HG03442 (cell line): ENCODE results near the gene SOCS2.

Experiments used
- ATAC-seq: cut with Tn5 transposase; IDR thresholded peaks from one replicate; pipeline ENCODE4 v1.9.1; 2021; ENCODE audit warnings: mild to moderate bottlenecking, moderate library complexity; ENCODE audit not compliant: unreplicated experiment

SOCS2 gene

DNA sequence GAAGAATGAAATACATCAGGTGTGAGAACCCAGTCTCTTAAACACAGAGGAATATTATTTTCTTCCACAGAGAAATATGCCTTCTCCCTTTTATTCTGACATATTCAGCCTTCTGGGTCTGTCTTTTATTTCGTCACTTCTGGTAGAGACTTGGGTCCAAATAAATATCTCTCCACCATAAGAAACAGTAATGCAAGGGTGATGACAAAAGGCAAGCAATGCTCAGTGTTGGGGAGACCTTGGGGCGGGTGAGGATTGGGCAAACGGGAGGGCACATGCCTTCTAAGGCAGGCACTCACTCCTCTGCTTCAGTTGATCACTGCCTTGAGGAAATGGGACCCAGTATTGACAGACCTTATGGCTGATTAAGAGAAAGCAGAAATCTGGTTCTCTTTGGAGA is 6.7 kb upstream of the SOCS2 start:
- ATAC-seq, result no peak

DNA sequence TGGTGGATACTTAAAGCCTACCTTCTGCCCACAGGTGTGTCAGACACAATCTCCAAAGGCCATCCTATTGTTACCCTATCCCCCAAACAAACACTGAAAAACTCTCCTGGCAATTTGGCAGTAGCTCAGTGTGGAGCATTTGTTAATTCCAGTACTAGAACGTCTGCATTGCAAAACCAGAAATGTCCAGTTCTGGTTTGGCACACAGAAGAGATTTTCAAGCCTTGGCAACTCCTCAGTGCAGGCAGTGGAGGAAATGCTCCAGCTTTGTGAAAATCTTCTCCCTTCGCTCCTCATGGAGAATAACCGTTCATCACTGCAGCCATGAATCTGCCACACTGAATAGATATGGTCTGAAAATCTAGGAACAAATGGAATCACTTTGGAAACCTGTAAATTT is 5.3 kb upstream of the SOCS2 start:
- no peak for ATAC-seq

DNA sequence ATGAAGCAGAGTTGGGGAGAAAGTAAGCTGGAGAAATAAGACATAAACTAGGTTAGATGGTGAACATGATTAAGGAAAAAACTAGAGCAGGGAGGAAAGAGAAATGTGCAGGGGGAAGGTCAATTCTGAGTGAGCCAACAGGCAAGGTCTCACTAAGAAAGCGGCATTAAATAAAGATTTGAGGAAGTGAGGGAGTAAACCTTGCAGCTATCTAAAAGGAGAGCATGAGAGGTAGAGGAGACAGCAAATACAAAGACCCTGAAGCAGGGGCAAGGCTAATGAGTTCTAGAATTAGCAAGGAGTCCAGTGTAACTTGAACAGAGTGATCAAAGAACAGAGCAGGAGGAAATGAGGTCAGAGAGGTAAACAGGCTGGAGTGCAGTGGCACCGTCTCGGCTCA is 4.4 kb upstream of the SOCS2 start:
- no peak for ATAC-seq

DNA sequence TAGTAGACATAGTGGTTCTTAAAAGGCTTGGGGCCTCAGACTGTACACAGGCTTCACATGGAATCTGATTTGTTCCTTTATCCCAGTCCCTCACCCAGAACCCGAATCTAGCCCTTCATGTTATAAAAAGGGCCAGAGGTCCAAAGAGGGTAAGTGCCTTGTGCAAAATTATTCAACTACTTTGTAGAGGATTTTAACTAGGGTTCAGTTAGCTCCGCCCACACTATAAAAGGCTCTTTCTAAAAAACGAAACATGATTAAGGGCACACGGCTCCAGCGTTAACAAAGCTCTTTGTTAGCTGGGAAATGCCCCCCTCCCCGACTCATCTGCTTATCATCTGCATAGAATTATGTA is 3.2 kb upstream of the SOCS2 start:
- ATAC-seq, result no peak

DNA sequence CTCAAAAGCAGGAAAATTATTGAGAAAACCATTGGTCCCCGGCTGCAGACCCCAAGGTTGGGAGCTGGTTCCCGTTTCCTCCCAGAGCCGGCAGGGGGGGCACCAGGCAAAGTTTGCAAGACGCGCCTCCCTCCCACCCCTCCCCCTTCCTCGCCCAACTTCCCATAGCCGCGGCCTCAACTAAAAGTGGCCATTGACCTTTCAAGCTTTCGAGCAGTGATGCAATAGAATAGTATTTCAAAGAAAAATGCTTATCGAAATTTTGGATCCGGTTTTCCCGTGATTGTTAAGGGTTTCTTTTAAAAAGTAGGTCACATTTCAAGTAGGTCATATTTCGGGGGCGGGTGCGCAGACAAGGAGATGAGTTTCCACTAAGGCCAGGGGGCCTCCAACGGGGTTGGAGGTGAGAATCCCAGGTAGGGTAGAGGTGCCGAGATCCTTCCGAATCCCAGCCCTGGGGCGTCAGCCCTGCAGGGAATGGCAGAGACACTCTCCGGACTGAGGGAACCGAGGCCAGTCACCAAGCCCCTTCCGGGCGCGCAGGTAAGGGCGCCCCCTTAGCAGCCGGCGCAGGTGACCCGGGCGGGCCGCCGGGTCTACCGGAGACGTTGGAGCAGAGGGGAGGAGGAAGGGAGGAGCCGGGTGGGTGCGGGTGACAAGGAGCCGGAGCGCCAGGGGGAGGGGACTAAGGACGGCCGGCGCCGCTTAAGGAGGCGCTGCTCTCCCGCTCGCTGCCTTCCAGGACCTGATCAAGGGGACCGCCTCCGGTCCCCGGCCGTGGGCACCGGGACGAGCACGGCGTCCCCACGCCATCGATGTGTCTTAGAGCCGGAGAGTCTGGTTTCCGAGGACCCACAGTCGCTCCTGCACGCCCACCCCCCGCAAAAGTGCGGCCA is 2.6 kb upstream of the SOCS2 start:
- peak; percentile 37 for ATAC-seq

DNA sequence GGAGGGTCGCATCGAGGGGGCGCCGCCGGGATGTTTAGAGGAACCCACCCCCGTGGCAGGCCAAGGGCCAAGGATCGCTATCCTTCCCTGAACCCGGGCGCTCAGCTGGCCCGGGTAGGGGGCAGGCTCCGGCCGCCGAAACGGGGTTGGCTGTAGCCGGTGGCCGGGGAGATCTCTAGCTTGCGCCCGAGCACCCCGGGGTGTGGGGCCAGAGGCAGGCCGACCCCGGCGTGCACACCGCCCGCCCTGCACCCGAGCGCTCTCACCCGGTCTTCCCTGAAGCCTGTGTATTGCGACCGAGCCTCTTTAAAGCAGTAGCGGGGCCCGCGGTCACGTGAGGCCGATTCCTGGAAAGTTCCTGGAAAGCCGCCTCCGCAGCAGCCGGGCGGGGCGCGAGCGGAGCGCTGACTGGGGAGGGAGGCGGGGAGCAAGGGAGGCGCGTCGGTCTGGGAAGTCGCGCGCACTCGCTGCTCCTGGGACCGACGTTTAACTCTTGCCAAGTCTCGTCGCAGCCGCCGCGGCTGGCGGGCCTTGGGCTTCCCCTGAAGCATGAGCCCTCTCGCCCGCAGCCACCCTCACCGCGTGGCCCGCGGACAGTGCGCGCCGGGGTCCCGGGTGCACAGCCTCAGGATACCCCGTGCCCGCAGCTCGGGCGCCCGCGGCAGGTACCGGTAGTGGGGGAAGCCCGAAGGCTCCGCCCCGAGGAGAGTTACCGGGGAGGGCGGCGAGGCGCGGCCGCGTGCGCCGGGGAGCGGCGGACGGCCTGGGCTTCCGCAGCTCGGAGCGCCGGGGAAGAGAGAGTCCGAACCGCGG is 1.7 kb upstream of the SOCS2 start:
- peak; percentile 43 for ATAC-seq

DNA sequence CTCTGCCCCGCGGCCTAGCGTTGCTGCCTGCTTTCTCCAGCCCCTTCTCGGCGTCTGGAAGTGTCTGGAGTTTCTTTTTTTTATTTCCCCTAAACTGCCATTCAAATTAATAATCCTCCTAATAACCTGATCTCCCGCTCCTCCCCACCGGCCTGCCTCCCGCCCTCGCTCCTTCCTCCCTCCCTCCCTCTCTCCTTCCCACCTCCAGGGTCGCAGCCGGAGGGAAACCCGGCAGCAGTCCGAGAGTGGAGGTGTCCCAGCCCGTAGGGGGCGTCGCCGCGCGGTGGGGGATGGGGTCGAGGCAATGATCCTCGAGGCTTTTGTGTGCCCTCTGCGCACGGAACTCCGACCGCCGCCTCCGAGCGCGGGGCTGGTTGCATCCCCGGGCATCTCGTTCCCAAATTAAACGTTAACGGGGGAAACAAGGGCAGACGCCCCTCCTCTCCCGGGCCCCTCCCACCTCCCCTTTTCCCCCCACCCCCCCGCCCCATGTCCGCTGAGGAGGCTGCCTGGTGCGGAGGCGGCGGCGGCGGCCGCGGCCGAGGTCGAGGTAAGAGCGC is 1.0 kb upstream of the SOCS2 start:
- no peak for ATAC-seq

DNA sequence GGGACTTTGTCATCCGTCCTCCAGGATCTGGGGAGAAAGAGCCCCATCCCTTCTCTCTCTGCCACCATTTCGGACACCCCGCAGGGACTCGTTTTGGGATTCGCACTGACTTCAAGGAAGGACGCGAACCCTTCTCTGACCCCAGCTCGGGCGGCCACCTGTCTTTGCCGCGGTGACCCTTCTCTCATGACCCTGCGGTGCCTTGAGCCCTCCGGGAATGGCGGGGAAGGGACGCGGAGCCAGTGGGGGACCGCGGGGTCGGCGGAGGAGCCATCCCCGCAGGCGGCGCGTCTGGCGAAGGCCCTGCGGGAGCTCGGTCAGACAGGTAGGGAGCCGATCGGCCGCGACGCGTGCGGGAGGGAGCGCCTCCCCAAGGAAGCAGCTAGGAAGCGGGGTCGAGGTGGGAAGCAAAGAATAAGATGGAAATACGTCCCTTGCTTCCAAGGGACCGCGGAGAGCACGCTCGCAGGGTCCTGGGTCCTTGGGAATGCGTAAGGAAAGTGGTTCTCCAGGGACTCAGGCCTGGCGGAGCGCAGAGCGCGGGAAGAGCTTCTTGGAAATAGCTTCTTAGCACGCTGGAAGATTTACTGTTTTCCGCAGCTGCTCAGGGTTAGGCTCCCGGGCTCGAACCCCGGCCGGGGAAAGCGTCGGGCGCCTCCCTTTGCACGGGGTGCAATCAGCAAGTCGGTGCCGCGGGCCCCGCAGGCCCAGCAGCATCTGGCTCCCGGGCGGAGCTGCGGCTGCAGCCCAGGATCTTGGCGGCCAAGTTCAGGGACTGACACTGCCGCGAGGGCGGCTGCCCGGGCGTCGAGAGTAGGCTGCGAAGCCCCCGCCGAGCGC is 457 bp downstream of the SOCS2 start:
- no peak for ATAC-seq

DNA sequence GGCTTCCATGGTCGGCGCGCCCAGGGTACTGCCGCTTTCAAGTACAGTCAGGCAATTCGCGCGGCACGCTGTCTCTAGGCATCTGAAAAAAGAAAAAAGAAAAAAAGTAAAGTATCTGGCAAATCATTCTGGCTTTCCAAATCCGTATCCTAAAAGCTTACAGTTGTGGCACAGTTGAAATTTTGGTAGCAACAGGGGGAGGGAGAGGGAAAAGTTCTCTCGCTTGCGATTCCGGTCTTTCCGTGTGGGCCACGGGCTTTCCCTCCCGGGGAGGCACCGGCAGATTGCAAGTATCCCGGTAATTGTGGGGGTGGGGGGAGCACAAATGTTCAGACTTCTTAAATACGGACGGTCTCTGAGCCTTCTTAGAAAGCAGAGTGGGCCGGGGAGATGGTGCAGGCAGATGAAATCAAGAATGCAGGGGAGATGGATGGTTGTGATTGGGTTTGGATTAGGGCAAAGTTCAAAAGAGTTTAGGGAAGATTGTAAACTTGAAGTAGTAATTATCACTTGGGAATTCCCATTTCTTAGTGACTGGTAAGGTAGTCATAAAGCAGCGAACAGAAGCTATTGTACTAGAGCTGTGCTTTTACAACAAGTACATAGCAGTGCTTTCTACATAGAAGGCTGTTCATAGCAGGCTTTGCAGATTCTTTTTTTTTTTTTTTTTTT is 1.2 kb downstream of the SOCS2 start:
- ATAC-seq, result no peak

DNA sequence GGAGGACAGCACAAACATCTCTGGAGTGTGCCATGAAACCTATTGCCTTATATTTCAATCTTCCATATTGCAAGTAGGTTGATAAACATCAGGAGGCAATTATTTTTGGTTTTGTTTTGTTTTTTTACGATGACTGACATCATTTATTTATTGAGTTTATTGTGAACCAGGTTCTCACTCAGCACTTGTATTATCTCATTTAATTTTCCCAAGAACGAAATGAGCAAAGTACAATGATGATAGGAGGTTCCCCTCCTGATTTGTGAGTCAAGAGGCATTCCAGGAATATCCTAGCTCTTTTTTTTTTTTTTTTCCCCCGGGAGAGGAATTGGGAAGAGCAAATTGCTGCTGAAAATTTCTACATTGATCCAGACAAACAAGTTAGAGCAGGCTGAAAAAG is 4.7 kb downstream of the SOCS2 start:
- ATAC-seq, result no peak

DNA sequence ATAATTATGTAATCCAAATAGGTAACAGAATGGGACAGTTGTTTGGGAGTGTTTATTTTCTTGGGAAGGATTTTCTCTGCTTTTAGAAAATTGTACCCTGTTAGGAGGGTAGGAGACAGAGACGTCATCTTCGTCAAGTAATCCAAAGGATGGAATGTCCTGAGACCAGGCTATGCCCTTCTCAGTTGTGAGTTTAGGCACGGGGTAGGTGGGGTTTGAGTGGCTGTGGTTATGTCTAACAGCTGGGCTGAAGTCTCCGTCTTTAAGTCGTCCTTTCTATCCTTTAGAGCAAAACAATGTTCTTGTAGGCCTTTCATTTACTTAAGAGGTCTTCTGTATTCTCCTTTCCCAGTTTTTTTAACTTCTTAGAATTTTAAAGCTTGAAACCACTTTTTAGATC is 5.7 kb downstream of the SOCS2 start:
- no peak for ATAC-seq

DNA sequence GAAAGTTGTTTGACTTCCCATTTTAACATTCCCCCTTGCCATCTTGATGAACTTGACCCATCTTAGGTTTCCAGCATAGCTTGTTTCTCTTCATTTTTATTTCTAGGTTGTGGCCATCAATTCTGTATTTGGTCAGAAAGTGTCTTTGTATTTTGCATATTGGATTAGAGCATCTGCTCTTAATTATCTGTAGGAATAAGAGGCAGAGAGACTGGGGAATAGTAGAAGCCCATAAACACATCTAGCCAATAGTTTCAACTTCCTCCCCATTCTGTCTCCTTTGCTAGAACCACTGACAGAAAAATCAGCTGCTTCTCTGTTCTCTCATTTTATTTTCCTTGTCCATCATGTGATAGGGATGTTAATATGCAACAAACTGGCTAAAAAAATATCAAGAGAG is 8.2 kb downstream of the SOCS2 start:
- ATAC-seq, result no peak

DNA sequence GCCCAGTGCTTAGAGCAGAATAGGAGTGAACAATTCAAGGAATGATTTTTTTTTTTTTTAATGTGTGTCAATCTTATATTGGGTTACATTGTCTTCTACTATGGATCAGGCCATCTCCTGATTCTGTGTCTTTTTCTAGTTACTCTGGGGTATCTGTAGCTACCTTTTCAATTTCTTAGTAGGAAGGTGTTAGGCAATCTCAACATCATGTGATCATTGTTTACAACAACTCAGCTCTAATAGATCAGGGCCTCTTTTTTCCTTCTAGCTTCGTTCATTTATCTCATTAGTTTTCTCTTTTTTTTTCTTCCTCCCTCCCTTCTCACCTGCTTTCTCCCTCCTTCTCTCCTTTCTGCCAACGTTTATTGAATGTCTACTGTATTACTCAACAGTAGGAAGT is 8.9 kb downstream of the SOCS2 start:
- no peak for ATAC-seq

DNA sequence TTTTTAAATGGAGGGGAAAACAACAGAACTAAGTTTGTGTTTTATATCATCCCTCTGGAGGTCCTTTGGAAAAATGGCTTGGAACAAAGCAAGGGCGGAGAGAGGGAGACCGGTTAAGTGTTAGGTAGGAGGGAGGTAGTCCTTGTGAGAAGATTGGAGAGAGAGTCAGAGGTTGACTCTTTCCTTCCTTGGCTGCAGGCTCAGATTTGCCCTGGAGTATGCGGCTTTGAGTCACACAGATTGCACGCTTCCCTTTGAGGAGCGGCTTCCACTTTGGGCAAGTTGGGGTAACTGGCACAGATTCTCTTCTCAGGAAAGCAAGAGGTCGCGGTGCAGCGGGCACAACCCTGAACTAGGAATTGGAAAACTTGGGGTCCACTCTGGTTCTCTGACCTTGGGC is 9.9 kb downstream of the SOCS2 start:
- ATAC-seq, result no peak

DNA sequence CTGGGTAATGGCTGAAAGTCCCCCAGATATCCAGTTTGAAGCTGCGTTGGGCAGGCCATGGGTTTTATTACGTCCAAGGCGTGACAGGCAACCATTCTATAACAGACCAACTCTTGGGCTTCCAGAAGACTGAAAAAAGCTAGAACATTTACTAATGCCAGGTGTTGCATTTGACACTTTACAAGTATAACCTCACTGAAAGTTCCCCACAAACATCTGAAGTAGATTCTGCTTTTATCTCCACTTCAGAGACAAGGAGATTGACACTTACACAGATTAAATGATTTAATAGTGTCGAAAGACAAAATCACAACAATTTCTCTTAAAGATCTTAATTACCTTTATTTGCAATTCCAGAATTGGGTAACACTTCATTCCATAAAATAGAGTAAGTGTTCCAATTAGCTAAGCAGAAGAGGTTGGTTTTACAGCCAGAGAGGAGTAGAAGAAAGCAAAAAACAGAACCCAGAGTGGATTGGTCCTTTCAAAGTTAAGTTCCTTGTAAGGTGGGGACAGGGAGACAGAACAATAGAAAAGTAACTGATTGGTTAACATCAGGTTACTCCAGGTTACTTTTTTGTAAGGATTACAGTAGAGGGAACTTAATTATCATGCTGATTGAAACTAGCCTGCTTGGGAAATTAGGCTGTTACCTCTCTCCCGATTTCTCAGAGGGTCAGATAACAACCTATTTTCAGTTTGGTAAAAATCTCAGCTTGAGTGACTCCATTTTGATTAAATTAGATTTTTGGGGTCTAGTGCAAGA is 11.3 kb downstream of the SOCS2 start:
- no peak for ATAC-seq

DNA sequence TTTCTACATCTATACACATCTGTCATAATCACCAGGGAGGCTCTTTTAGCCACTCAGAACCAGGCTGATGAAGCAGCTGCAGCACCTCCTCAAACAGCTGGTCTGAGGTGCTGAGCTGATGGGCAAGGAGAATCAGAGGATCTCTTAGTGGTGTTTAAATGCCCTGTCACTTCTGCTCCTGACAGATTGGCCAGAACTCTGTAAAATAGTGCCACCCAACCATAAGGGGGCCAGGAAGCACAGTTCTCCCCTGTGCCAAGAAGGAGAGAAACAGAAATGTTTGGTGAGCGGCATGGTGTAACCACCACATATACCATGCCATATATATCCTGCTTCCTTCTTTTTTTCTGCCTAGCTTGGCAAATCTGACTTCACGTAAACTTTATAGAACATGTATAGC is 12.8 kb downstream of the SOCS2 start:
- no peak for ATAC-seq

DNA sequence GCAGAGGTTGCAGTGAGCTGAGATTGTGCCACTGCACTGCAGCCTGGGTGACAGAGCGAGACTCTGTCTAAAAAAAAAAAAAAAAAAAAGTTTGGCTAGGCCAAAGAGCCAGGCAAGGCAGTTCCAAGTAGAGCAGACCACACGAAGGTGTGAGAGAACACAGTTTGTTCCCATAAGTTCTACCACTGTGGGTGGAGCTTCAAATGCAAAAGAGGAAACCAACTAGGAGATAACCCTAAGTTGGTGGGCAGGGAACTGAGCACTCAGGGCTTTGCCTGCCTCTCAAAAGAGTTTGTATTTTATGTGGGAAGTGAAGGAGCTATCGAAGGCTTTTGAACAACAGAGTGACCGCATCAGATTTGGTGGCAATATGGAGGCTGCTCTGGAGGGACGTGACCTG is 15.1 kb downstream of the SOCS2 start:
- no peak for ATAC-seq

DNA sequence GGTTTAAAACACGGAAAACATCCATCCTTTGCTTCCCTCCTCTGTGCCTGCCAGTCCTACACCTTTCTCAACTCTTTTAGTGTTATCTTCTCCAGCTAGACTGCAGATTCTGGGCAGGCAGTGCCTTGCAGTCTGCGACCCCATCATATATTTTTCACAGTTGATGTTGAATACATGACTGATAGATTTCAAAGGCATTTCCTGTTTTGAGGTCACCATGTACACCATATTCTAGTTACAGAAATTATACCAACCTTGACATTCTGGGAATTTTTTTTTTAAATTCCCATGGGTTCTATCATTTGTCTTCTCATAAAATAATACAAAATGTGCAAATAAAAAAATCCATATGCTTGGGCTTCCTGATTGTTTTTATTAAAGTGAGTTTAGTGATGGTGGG is 16.6 kb downstream of the SOCS2 start:
- no peak for ATAC-seq

DNA sequence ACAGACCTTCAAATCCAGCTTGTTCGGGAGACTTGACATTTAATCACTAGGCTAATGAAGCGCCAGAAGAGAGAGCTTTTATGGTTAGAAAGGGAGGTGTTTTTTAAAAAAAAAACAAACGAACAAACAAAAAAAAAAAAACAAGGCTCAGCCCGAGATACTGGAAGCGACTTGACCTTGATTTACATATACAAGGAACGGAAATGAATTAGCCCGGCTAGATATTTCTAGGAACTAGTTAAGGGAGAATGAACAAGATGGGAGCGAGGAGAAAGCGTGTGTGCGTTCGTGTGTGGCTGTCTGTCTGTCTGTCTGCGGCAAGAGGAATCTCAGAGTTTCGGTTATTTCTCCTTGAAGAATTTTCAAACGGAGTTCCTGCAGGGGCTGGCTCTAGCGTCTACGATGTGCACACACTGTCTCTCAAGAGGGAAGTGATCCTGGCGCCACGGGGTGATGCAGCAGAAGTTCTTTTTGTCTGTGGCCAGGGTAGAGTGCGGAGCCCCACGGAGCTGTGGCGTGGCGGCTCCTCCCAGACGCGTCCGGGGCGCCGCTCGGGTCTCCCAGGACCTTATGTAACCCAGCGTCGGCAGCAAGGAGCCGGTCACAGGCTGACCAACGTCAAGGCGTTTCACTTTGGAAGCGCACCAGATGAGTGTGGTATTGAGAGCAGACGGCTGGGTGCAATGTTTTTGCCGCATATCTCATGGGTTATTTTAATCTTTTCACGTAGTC is 18.8 kb downstream of the SOCS2 start:
- ATAC-seq, result peak; percentile 54
